ENCODE data around the gene COG1.
"Not testable (repeated sequence)": the region's sequence is repeated elsewhere in the genome, so short reads cannot be mapped to it uniquely, and the experiment has no call there.

COG1 gene, protein sequence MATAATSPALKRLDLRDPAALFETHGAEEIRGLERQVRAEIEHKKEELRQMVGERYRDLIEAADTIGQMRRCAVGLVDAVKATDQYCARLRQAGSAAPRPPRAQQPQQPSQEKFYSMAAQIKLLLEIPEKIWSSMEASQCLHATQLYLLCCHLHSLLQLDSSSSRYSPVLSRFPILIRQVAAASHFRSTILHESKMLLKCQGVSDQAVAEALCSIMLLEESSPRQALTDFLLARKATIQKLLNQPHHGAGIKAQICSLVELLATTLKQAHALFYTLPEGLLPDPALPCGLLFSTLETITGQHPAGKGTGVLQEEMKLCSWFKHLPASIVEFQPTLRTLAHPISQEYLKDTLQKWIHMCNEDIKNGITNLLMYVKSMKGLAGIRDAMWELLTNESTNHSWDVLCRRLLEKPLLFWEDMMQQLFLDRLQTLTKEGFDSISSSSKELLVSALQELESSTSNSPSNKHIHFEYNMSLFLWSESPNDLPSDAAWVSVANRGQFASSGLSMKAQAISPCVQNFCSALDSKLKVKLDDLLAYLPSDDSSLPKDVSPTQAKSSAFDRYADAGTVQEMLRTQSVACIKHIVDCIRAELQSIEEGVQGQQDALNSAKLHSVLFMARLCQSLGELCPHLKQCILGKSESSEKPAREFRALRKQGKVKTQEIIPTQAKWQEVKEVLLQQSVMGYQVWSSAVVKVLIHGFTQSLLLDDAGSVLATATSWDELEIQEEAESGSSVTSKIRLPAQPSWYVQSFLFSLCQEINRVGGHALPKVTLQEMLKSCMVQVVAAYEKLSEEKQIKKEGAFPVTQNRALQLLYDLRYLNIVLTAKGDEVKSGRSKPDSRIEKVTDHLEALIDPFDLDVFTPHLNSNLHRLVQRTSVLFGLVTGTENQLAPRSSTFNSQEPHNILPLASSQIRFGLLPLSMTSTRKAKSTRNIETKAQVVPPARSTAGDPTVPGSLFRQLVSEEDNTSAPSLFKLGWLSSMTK

DNA sequence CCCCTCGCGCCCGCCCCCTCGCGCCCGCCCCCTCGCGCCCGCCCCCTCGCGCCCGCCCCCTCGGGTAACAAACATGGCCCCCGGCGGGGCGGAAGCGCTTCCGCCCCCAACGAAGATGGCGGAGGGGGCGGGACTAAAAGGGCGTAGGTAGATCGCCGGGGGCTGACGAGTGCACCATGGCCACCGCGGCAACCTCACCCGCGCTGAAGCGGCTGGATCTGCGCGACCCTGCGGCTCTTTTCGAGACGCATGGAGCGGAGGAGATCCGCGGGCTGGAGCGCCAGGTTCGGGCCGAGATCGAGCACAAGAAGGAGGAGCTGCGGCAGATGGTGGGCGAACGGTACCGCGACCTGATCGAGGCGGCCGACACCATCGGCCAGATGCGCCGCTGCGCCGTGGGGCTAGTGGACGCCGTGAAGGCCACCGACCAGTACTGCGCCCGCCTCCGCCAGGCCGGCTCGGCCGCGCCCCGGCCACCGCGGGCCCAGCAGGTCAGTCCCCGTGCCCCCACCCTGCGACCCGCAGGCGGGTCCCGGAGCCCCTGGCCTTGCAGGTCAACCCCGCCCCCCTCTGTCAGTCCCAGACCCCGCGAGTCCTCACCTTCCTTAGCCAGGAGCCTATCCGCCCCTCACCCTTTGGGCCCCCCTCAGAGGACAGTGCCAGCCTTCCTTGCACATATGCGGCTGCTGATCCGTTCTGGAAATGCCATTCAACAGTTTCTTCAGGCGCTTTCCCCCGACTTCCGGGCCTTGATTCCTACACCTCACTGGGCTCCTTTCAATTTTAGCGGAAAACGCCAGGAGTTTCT lies at the start of gene COG1:
Gene COG1, plus strand, starts transcription at position 162 of the 808 bp plus-strand sequence. Its CDS starts 15 bp downstream, at position 177.
- H3K4me3 ChIP-seq (ENCODE audit: low read length), result peak within 1 kb of the TSS; percentile 96
- no peak for TF ChIP-seq ZNF274 (IDR thresholded peaks at IDR 0.05; ENCODE audit: low read depth, low read length)

GRCh38 chr17:73144209-73144608 lies 48.6 kb upstream of the COG1 start:
- H3K4me3 ChIP-seq (ENCODE audit: low read length), result not testable (repeated sequence)

- no peak overlapping the region for H3K4me3 ChIP-seq (ENCODE audit: low read length)
- TF ChIP-seq ZNF274 (IDR thresholded peaks at IDR 0.05; ENCODE audit: low read depth, low read length), result no peak
These were observed 47.2 kb upstream of the COG1 start for GRCh38 chr17:73145641-73146040.

DNA sequence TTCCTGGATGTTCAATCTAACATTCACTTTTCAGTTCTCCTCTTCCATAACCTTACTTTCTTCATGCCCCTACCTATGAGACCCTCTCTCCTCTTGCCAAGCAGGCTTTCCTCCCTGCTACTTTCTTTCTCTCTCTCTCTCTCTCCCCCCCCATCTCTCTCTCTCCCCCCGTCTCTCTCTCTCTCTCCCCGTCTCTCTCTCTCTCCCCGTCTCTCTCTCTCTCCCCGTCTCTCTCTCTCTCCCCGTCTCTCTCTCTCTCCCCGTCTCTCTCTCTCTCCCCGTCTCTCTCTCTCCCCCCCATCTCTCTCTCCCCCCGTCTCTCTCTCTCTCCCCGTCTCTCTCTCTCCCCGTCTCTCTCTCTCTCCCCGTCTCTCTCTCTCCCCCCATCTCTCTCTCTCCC lies 45.1 kb upstream of the COG1 start:
- not testable (repeated sequence) for H3K4me3 ChIP-seq (ENCODE audit: low read length)

DNA sequence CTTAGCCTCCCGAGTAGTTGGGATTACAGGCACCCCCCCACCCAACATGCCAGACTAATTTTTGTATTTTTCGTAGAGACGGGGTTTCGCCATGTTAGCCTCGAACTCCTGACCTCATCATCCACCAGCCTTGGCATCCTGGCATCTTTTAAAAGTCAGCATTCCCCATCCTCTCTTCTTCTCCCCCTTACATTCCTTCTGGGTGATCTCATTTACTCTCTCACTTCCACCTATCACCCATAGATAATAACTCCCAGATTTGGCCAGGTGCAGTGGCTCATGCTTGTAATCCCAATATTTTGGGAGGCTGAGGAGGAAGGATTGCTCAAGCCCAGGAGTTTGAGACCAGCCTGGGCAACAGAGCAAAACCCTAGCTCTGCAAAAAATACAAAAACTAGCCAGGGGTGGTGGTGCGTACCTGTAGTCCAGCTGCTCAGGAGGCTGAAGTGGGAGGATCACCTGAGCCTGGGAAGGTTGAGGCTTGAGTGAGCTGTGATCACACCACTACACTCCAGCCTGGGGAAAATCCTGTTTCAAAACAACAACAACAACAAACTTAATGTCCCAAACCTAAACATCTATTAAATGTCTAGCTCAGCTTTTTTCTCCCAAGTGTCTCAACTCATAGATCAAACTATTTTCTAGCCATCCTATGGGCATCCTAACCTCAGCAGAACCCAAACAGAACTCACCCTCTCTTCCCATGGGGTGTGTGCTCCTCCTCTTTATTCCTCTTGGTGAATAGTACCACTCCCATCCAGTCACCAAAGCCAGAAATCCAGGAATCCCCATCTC lies 44.1 kb upstream of the COG1 start:
- no peak overlapping the region for H3K4me3 ChIP-seq (ENCODE audit: low read length)
- no peak for TF ChIP-seq ZNF274 (IDR thresholded peaks at IDR 0.05; ENCODE audit: low read depth, low read length)

GRCh38 chr17:73150622-73151300 lies 42.1 kb upstream of the COG1 start:
- not testable (repeated sequence) for H3K4me3 ChIP-seq (ENCODE audit: low read length)

DNA sequence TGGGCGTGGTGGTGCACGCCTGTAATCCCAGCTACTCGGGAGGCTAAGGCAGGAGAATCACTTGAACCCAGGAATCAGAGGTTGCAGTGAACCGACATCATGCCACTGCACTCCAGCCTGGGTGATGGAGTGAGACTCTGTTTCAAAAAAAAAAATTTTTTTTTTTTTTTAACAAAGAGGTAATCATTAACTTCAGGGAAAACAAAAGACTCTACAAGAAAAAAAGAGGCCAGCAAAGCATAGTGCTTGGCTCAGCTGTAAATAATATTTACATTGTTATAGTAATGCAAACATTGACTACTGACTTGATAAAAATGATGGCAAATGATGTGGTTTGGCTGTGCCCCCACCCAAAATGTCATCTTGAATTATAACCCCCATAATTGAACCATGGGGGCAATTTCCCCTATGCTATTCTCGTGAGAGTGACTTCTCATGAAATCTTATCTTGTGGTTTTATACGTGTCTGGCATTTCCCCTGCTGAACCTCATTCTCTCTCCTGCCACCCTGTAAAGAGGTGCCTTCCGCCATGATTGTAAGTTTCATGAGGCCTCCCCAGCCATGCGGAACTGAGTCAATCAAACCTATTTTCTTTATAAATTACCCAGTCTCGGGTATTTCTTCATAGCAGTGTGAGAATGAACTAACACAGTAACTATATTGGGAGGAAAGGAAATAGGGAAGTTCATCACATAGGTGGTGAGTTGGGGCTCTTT lies 40.8 kb upstream of the COG1 start:
- H3K4me3 ChIP-seq (ENCODE audit: low read length), result no peak overlapping the region
- no peak for TF ChIP-seq ZNF274 (IDR thresholded peaks at IDR 0.05; ENCODE audit: low read depth, low read length)

- no peak for TF ChIP-seq ZNF274 (IDR thresholded peaks at IDR 0.05; ENCODE audit: low read depth, low read length)
- H3K4me3 ChIP-seq (ENCODE audit: low read length), result no peak overlapping the region
These were observed 37.3 kb upstream of the COG1 start for GRCh38 chr17:73155410-73156165.

GRCh38 chr17:73156166-73156840 lies 36.6 kb upstream of the COG1 start:
- H3K4me3 ChIP-seq (ENCODE audit: low read length), result no peak overlapping the region
- TF ChIP-seq ZNF274 (IDR thresholded peaks at IDR 0.05; ENCODE audit: low read depth, low read length), result no peak

GRCh38 chr17:73156887-73157520 lies 35.9 kb upstream of the COG1 start:
- no peak overlapping the region; the same call in 1 of the 2 replicates for H3K4me3 ChIP-seq (ENCODE audit: low read length)

DNA sequence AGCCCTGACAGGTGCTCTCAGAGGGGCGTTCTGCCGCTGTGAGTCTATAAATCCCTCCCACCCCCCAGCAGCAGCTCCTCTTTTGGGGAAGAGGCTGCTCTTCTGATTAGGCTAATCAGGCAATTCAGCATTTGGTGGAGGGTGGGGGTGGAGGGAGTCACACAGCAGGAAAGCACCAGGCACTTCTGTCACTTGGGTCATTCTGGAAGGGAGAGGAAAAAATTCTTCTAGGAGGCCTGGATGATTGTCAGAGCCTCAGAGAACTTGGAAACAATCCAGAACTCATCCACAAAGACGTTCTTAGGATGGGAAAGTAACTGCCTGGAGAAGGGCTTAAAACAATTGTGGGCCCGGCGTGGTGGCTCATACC lies 35.3 kb upstream of the COG1 start:
- no peak overlapping the region for H3K4me3 ChIP-seq (ENCODE audit: low read length)
- TF ChIP-seq ZNF274 (IDR thresholded peaks at IDR 0.05; ENCODE audit: low read depth, low read length), result no peak

More at GRCh38 chr17:73156887-73157520, 35.9 kb upstream of the COG1 start:
- TF ChIP-seq ZNF274 (IDR thresholded peaks at IDR 0.05; ENCODE audit: low read depth, low read length), result no peak

All from GM08714 (cell line).